HG02981 (cell line): ENCODE data around the gene ZNF823.

Source experiments
- ATAC-seq: cut with Tn5 transposase; IDR thresholded peaks from one replicate; pipeline ENCODE4 v1.9.1; 2021; ENCODE audit warnings: mild to moderate bottlenecking, moderate library complexity; ENCODE audit not compliant: unreplicated experiment

The ZNF823 gene

GRCh38 chr19:11737964-11738745 is 591 bp downstream of the ZNF823 start:
- ATAC-seq: peak; percentile 25

GRCh38 chr19:11736696-11737095 is 2.0 kb downstream of the ZNF823 start:
- no peak for ATAC-seq

- ATAC-seq: no peak
Observed at GRCh38 chr19:11735375-11735774, 3.4 kb downstream of the ZNF823 start.

GRCh38 chr19:11729586-11729985 is 9.2 kb downstream of the ZNF823 start:
- no peak for ATAC-seq

- ATAC-seq: no peak
Observed at GRCh38 chr19:11722414-11722813, 16.3 kb downstream of the ZNF823 start.

- no peak for ATAC-seq
Observed at GRCh38 chr19:11721681-11722080, 17.1 kb downstream of the ZNF823 start.

- ATAC-seq: no peak
Observed at GRCh38 chr19:11710313-11710712, 28.4 kb downstream of the ZNF823 start.

GRCh38 chr19:11708457-11708856 is 30.3 kb downstream of the ZNF823 start:
- ATAC-seq: no peak

- no peak for ATAC-seq
Observed at GRCh38 chr19:11705474-11705873, 33.3 kb downstream of the ZNF823 start.

GRCh38 chr19:11704626-11705025 is 34.1 kb downstream of the ZNF823 start:
- no peak for ATAC-seq

GRCh38 chr19:11699931-11700794 is 38.6 kb downstream of the ZNF823 start:
- ATAC-seq: no peak

- ATAC-seq: no peak
Observed at GRCh38 chr19:11698231-11698630, 40.5 kb downstream of the ZNF823 start.

- ATAC-seq: no peak
Observed at GRCh38 chr19:11697284-11697855, 41.4 kb downstream of the ZNF823 start.

- peak; percentile 82 for ATAC-seq
Observed at GRCh38 chr19:11694533-11695439, 44.0 kb downstream of the ZNF823 start.

GRCh38 chr19:11693505-11694499 is 44.9 kb downstream of the ZNF823 start:
- ATAC-seq: no peak

- ATAC-seq: no peak
Observed at GRCh38 chr19:11692127-11692790, 46.5 kb downstream of the ZNF823 start.

- ATAC-seq: no peak
Observed at GRCh38 chr19:11685676-11686650, 52.8 kb downstream of the ZNF823 start.
